Activated naive CD4-positive, alpha-beta T cell treated with anti-CD3 and anti-CD28 coated beads, Interleukin-2, amount 50 U/mL, for 72 hours (primary cell): ENCODE measurements around the gene ZDHHC15. TPM values are rescaled to one million over a fixed set of nuclear protein-coding genes. Genes with fewer than 3 reads are reported as not detected.
A peak's percentile ranks its signal among the peaks of the same experiment; 100 is the strongest.
"Not testable (repeated sequence)": the region's sequence is repeated elsewhere in the genome, so short reads cannot be mapped to it uniquely, and the experiment has no call there.

Experiments
- ATAC-seq, 2 donors: fragments of 150-1000 bp; cut with Tn5 transposase; 2 replicates each; pipeline ENCODE4 v1.10.0; 2021; ENCODE audit warnings: mild to moderate bottlenecking in 2 of 2, moderate library complexity in 2 of 2
- DNase-seq, 2 donors: peaks; one replicate each; pipeline ENCODE4 v3.0.0; 2021 to 2022; ENCODE audit warnings: low spot score in 2 of 2
- H3K27ac Mint-ChIP-seq, 2 donors: one replicate each; pipeline ENCODE4 v1.8.0; 2022; ENCODE audit warnings: mild to moderate bottlenecking in 2 of 2, mixed read lengths in 2 of 2
- H3K36me3 Mint-ChIP-seq, 2 donors: one replicate each; pipeline ENCODE4 v1.8.0; 2022; ENCODE audit warnings: mixed read lengths in 2 of 2
- H3K9me3 Mint-ChIP-seq, 2 donors: one replicate each; pipeline ENCODE4 v1.8.0; 2022; ENCODE audit warnings: mixed read lengths in 2 of 2
- total RNA-seq, 2 donors: library from RNA; stranded (reverse); gene quantifications; one replicate each; pipeline ENCODE4 v1.2.3, GENCODE V29; 2022

Gene ZDHHC15, protein sequence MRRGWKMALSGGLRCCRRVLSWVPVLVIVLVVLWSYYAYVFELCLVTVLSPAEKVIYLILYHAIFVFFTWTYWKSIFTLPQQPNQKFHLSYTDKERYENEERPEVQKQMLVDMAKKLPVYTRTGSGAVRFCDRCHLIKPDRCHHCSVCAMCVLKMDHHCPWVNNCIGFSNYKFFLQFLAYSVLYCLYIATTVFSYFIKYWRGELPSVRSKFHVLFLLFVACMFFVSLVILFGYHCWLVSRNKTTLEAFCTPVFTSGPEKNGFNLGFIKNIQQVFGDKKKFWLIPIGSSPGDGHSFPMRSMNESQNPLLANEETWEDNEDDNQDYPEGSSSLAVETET
- total RNA-seq: not detected

- Mint-ChIP-seq H3K9me3 (no peaks in the 10 kb centered on the region), H3K27ac (peak within 1 kb of the TSS; percentile 29 to 80), H3K36me3 (peaks cover 0 to 4% of the 10 kb centered on the region in 2 donors)
- DNase-seq (peak; percentile 30 to 53), ATAC-seq (peak; percentile 94 to 96)
These were observed at the start of gene ZDHHC15 for GRCh38 chrX:75522565-75523431. ZDHHC15 (minus strand) TSS chrX:75523037; CDS start chrX:75523024, 13 bp downstream.

DNA sequence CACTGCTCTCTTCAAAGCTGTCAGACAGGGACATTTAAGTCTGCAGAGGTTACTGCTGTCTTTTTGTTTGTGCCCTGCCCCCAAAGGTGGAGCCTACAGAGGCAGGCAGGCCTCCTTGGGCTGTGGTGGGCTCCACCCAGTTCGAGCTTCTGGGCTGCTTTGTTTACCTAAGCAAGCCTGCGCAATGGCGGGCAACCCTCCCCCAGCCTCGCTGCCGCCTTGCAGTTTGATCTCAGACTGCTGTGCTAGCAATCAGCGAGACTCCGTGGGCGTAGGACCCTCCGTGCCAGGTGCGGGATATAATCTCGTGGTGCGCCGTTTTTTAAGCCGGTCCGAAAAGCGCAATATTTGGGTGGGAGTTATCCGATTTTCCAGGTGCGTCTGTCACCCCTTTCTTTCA lies 37.7 kb upstream of the ZDHHC15 start:
- DNase-seq, H3K27ac Mint-ChIP-seq, H3K9me3 Mint-ChIP-seq, ATAC-seq: not testable (repeated sequence)
- peaks cover 0 to 12% of the 10 kb centered on the region in 2 donors for H3K36me3 Mint-ChIP-seq

DNA sequence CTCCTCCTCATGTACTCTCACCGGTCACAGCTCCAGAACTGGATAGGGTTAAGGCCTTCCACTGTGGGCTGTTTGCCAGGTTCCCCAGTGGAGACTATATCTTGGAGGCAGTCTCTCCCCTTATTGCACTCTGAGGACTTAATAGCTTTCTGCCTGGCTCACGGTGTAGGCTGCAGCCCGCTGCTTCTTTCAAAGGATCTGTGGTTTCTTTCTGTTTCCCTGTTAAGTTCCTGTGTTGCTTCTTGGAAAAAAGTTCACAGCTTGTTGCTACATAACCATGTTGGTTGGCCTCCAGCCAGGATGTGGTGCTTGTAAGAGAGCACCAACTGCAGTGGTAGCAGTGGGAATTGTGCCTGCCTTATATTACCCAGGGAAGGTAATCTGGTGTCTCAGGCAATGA lies 24.9 kb upstream of the ZDHHC15 start:
- ATAC-seq (no peak), DNase-seq (no peak)
- Mint-ChIP-seq H3K36me3 (peaks cover 0 to 5% of the 10 kb centered on the region in 2 donors), H3K9me3 (no peaks in the 10 kb centered on the region), H3K27ac (no peak overlapping the region)

- ATAC-seq (no peak), DNase-seq (no peak)
- no peak overlapping the region for H3K27ac Mint-ChIP-seq
- H3K36me3 Mint-ChIP-seq: peaks cover 0 to 5% of the 10 kb centered on the region in 2 donors
- H3K9me3 Mint-ChIP-seq: no peaks in the 10 kb centered on the region
These were observed 24.1 kb upstream of the ZDHHC15 start for GRCh38 chrX:75546724-75547511.

DNA sequence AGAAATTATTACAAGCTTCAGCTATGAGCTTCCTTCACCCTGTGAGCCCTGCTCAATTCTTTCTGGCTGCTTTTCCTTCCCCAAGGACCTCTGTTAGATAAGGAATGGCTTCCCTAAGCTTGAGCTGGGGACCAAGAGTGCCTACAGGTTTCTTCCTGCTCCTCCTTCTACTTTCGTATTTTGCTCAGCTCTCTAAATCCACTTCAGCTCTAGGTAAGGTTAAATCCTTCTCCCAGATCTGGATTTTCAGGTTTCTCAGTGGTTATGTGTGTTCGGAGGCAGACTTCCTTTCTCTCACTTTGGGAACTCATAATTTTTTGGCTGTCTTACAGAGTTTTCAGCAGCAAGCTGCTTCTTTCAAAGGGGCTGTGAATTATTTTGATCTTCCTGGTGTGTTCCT lies 21.9 kb upstream of the ZDHHC15 start:
- Mint-ChIP-seq H3K27ac (no peak overlapping the region), H3K36me3 (peaks cover 0 to 6% of the 10 kb centered on the region in 2 donors), H3K9me3 (no peaks in the 10 kb centered on the region)
- DNase-seq (no peak), ATAC-seq (no peak)

GRCh38 chrX:75483933-75484332 lies 38.9 kb downstream of the ZDHHC15 start:
- DNase-seq: no peak
- ATAC-seq: no peak
- H3K9me3 Mint-ChIP-seq: peaks cover 5% of the 10 kb centered on the region in 2 donors
- peaks cover 0 to 15% of the 10 kb centered on the region in 2 donors for H3K36me3 Mint-ChIP-seq
- H3K27ac Mint-ChIP-seq: no peak overlapping the region

DNA sequence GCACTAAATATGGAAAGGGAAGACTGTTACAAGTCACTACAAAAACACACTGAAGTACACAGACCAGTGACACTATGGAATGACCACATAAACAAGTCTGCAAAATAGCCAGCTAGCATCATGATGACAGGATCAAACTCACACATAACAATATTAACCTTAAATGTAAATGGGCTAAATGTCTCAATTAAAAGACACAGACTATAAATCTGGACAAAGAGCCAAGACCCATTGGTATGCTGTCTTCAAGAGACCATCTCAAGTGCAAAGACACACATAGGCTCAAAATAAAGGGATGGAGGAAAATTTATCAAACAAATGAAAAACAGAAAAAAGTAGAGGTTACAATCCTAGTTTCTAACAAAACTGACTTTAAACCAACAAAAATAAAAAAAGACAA lies 61.1 kb downstream of the ZDHHC15 start:
- peaks cover 23 to 25% of the 10 kb centered on the region in 2 donors for H3K9me3 Mint-ChIP-seq
- H3K36me3 Mint-ChIP-seq: peaks cover 13 to 33% of the 10 kb centered on the region in 2 donors
- not testable (repeated sequence) for H3K27ac Mint-ChIP-seq, DNase-seq, ATAC-seq

DNA sequence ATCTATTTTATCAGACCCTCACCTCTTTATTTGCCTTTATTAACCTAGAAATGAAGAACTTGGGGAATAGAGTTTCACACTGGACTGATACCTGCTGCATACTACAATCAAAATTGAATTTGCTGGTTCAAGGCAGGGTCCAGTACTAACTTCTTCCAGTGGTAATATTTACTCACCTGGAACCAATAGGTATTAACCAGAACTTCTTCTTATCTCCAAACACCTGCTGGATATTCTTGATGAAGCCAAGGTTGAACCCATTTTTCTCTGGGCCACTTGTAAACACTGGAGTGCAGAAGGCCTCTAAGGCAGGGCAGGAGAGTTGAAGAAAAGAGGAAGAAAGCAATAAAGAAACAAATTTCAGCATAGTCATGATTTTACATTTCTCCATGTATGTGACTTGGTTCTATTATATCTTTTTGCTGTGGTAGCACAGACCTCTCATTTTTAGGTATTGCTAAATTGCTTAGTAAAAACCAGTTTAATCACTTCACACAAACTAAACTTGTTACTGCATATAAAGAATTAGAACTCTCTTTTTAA lies 101.1 kb downstream of the ZDHHC15 start:
- Mint-ChIP-seq H3K9me3 (no peaks in the 10 kb centered on the region), H3K36me3 (no peaks in the 10 kb centered on the region), H3K27ac (no peak overlapping the region)
- DNase-seq (no peak), ATAC-seq (no peak)

DNA sequence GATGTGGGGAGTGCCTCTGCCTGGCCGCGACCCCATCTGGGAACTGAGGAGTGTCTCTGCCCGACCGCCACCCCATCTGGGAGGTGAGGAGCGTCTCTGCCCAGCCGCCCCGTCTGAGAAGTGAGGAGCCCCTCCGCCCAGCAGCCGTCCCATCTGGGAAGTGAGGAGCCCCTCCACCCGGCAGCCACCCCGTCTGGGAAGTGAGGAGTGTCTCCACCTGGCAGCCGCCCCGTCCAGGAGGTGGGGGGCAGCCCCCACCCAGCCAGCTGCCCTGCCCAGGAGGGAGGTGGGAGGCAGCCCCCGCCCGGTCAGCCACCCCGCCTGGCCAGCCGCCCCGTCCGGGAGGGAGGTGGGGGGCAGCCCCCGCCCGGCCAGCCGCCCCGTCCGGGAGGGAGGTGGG lies 115.7 kb downstream of the ZDHHC15 start:
- peaks cover 11 to 26% of the 10 kb centered on the region in 2 donors for H3K9me3 Mint-ChIP-seq
- not testable (repeated sequence) for DNase-seq, H3K27ac Mint-ChIP-seq, ATAC-seq
- peaks cover 8 to 44% of the 10 kb centered on the region in 2 donors for H3K36me3 Mint-ChIP-seq

- Mint-ChIP-seq H3K27ac (no peak overlapping the region), H3K36me3 (peaks cover 8 to 37% of the 10 kb centered on the region in 2 donors)
These were observed 132.4 kb downstream of the ZDHHC15 start for GRCh38 chrX:75390470-75390869.

GRCh38 chrX:75369721-75370120 lies 153.1 kb downstream of the ZDHHC15 start:
- ATAC-seq (no peak), DNase-seq (no peak)
- Mint-ChIP-seq H3K27ac (no peak overlapping the region), H3K36me3 (no peaks in the 10 kb centered on the region), H3K9me3 (no peaks in the 10 kb centered on the region)

More at GRCh38 chrX:75390470-75390869, 132.4 kb downstream of the ZDHHC15 start:
- no peak for ATAC-seq
- H3K9me3 Mint-ChIP-seq: peaks cover 38 to 42% of the 10 kb centered on the region in 2 donors
- DNase-seq: no peak

DNA sequence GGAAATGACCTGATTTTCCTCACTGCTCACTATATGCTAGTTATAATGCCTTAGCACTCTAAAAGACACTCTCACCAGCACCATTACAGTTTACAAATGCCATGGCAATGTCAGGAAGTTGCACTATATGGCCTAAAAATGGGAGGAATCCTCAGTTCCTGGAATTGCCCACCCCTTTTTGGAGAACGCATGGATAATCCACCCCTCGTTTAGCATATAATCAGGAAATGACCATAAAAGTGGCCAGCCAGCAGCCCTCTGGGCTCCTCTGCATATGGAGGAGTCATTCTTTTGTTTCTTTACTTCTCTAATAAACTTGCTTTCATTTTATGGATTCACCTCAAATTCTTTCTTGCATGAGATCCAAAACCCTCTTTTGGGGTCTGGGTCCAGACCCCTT lies 156.0 kb downstream of the ZDHHC15 start:
- peaks cover 6 to 12% of the 10 kb centered on the region in 2 donors for H3K36me3 Mint-ChIP-seq
- peaks cover 0 to 4% of the 10 kb centered on the region in 2 donors for H3K9me3 Mint-ChIP-seq
- no peak overlapping the region for H3K27ac Mint-ChIP-seq
- ATAC-seq: no peak
- DNase-seq: no peak

GRCh38 chrX:75365243-75365975 lies 157.4 kb downstream of the ZDHHC15 start:
- Mint-ChIP-seq H3K36me3 (peaks cover 6 to 12% of the 10 kb centered on the region in 2 donors), H3K27ac (no peak overlapping the region), H3K9me3 (peaks cover 0 to 4% of the 10 kb centered on the region in 2 donors)
- no peak for DNase-seq
- no peak for ATAC-seq

GRCh38 chrX:75361788-75362187 lies 161.0 kb downstream of the ZDHHC15 start:
- Mint-ChIP-seq H3K36me3 (peaks cover 6 to 12% of the 10 kb centered on the region in 2 donors), H3K27ac (no peak overlapping the region), H3K9me3 (peaks cover 0 to 4% of the 10 kb centered on the region in 2 donors)
- ATAC-seq: no peak
- DNase-seq: no peak

DNA sequence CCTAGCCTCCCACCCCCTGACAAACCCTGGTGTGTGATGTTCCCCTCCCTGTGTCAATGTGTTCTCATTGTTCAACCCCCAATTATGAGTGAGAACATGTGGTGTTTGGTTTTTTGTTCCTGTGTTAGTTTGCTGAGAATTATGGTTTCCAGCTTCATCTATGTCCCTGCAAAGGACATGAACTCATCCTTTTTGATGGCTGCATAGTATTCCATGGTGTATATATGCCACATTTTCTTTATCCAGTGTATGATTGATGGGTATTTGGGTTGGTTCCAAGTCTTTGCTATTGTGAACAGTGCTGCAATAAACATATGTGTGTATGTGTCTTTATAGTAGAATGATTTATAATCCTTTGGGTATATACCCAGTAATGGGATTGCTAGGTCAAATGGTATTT lies 174.2 kb downstream of the ZDHHC15 start:
- not testable (repeated sequence) for H3K27ac Mint-ChIP-seq, DNase-seq, ATAC-seq
- H3K9me3 Mint-ChIP-seq: peaks cover 6 to 12% of the 10 kb centered on the region in 2 donors
- peaks cover 30 to 46% of the 10 kb centered on the region in 2 donors for H3K36me3 Mint-ChIP-seq
